C4-2B (cell line): Measurements from ENCODE around the gene RBMS3.

Experiments used
- CTCF ChIP-seq: fragments of 450-650 bp; conservative IDR thresholded peaks from 2 replicates; pipeline ENCODE4 v1.5.1; 2017; ENCODE audit warnings: mild to moderate bottlenecking
- ZFX ChIP-seq: fragments of 450-650 bp; IDR thresholded peaks from 2 replicates; pipeline ENCODE4 v1.6.1; 2017

DNA sequence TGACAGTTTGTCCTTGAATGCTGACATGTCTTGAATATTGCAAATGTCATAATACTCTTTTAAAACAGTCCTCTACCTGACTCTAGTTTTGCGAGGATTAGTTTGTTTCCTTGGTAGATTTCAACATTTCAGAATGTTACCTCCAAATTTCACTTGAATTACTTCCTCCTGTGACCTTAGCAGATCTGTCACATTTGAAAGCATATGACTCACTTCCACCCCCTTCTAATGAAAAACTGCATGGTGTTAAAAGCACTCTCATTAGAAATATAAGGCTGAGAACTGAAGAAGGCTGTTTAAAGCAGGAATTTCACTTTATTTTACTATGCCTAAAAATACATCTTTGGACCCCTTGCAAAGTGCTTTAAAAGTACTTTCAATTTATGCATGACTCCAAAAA, 726.8 kb downstream of the RBMS3 start:
- TF ChIP-seq CTCF (no peak), ZFX (no peak)
